GM20000 (cell line): ENCODE results near the gene MSRB3.
"Not testable (repeated sequence)": the region's sequence is repeated elsewhere in the genome, so short reads cannot be mapped to it uniquely, and the experiment has no call there.

ENCODE experiments used
- DNase-seq: peaks from one replicate; pipeline ENCODE4 v3.0.0; 2012; ENCODE audit warnings: low spot score
- TF ChIP-seq, protein P1 (sequence below): IDR thresholded peaks from 2 replicates; pipeline ENCODE4 v1.5.1; 2012; ENCODE audit warnings: mild to moderate bottlenecking, control low read depth; ENCODE audit errors: extremely low read depth, missing control alignments

MSRB3 gene

DNA sequence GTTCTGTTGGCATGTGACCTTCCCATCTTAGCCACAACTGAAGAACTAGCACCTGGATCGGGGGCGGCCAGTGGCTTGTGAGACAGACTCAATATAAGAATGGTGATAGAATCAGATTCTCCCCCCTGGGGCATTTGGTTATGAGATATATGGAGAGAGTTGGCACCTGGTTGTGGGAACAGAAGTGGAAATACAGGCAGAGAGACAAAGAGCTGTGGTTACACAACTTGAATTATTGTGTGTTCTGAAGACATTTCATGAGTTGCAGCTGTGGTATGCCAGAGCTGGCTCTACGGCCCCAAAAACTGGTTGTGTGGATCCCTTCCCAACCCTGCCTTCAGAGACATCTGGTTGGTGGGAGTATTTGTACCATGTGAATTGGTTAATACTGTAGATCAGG is 2.9 kb upstream of the MSRB3 start:
- TF ChIP-seq, protein P1, sequence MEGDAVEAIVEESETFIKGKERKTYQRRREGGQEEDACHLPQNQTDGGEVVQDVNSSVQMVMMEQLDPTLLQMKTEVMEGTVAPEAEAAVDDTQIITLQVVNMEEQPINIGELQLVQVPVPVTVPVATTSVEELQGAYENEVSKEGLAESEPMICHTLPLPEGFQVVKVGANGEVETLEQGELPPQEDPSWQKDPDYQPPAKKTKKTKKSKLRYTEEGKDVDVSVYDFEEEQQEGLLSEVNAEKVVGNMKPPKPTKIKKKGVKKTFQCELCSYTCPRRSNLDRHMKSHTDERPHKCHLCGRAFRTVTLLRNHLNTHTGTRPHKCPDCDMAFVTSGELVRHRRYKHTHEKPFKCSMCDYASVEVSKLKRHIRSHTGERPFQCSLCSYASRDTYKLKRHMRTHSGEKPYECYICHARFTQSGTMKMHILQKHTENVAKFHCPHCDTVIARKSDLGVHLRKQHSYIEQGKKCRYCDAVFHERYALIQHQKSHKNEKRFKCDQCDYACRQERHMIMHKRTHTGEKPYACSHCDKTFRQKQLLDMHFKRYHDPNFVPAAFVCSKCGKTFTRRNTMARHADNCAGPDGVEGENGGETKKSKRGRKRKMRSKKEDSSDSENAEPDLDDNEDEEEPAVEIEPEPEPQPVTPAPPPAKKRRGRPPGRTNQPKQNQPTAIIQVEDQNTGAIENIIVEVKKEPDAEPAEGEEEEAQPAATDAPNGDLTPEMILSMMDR = no peak

DNA sequence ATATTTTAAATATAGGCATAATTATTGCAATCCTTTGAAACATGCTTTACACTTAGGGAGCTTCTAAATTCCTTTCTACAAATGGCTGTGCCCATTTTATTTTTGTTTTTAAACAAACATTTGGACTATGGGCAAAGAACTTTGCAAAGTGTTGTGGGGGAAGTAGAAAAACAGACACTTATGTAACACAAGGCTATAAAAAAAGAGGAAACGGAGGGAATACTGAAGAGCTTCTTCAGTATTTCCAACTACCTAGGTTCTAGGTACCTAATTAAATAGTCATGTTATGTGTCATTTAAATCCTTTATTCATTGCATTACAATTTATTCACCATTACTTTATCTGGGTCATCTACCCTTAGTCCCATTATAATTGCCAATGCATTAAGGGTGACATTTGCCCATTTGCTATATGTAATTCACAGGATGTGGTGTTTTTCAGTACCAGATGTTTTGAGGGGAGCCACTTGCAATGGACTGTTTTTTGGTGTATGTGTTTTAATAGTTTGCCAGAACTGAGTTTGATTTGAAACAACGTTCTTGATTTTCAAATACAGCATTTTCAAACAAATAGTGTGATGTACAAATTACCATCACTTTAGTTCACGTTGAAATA is 1.5 kb upstream of the MSRB3 start:
- TF ChIP-seq, protein P1 = no peak
- DNase-seq = no peak

More for the DNA sequence above, 2.9 kb upstream of the MSRB3 start:
- no peak for DNase-seq

DNA sequence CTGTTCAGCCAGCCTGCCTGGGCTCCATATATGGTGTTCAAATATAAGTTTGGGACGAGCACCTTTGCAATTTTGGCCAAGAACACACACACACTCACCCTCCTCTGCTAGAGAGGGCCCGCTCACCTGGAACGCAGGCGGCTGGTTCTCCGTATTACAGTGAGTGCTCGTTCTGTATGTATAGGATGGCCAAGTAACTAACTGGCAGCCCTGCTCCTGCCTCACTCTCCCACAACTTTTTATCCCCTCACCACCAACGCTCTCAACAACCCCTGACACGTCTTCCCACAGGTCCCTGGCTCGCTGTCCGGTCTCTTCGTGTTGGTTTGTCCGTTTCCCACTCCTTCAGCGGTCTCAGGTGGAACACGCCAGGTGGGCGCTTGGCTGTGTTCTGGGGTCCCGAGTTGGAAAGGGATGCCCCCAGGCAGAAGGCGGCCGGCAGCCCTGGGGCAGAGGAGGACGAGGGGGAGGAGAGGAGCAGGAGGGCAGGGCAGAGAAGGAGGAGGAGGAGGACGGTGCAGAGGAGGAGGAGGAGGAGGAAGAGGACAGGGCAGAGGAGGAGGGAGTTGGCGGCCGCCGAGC is 398 bp upstream of the MSRB3 start:
- TF ChIP-seq, protein P1 = no peak
- no peak for DNase-seq

DNA sequence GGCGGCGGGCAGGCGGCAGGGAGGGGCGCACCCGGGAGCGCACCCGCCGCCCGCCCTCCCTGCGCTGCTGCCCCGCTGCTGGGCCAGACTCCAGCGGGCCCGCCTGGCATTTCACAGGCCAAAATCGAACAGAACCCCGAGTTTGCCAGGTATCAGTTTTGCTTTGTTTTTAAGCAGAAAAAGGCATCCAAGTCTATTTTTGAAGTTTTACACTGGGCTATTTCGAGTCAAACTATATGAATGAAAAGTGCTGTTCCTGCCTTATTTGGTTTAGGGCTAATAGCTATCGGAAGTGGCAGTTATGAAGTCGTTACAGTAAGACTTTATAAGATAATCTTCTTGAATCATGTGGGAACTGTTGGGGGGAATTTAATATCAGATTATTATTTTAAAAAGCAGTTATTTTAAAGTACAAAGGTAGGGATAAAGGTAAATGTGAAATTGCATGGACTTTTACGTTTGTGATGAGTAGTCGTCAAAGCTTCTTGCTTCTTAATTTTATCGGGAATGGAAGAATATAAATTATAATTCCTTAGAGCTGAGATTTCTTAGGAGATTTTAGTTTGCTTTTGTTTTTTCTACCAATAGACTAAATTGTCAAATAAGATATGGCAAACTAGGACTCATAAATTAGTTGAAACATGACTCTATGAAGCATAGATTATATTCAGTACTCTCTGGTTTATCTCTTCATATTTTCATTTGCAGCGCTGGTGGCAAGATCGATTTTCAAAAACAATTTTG is 1.1 kb downstream of the MSRB3 start:
- TF ChIP-seq, protein P1 = no peak
- no peak for DNase-seq

DNA sequence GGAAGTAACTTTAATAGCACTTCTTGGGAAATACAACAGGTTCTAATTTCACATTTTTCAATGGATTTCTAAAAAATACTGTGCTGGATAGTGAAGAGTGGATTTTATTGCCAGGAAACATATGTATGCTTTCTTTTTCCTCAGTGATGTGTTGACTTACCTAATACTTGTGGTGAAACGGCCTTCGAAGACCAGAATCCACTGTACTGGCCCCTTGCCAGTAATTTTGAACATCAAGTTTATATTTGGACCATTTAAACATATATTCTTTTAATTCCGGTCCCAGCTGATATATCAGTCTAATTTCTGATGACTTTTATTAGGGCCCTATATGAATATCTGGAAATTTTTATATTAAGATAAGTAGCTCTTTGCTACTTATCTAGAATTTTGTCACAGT is 1.8 kb downstream of the MSRB3 start:
- TF ChIP-seq, protein P1 = no peak
- DNase-seq = no peak

DNA sequence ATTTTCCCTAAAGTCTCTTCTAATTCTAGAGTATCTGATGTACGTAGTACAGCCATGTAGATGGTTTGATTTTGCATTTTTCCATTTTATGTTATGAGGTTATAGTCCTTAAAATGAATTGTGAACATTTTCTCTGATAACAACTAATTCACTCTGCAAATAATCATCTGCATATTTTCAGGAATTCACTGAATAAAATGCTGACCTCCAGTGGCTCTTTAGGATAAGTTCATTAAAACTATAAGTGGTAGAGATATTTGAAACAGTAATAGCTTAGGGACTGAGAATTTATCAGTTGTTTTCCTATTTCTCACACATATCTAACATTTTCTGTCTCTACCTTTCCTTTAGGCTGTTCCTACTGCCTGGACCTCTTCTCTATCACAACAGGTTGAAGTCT is 4.4 kb downstream of the MSRB3 start:
- DNase-seq = no peak
- TF ChIP-seq, protein P1 = no peak

DNA sequence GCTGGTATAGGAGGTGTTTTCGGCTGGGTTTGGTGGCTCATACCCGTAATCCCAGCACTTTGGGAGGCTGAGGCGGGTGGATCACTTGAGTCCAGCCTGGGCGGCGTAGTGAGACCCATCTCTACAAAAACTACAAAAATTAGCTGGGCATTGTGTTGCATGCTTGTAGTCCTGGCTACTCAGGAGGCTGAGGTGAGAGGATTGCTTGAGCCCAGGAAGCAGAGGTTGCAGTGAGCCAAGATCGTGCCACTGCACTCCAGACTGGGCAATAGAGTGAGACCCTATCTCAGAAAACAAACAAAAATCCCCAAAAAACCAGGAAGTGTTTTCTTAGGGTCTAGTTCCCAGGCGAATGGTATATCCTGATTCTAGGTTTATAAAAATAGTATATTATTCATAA is 7.0 kb downstream of the MSRB3 start:
- DNase-seq = not testable (repeated sequence)
